GM19023 (cell line): ENCODE results near the gene TTYH3.
A peak's percentile ranks its signal among the peaks of the same experiment; 100 is the strongest.

Source experiments
- ATAC-seq: cut with Tn5 transposase; IDR thresholded peaks from one replicate; pipeline ENCODE4 v1.9.1; 2021; ENCODE audit warnings: mild to moderate bottlenecking, moderate library complexity; ENCODE audit not compliant: unreplicated experiment

The TTYH3 gene

GRCh38 chr7:2633538-2634266, 1.9 kb downstream of the TTYH3 start:
- ATAC-seq = no peak

GRCh38 chr7:2634267-2635145, 2.7 kb downstream of the TTYH3 start:
- no peak for ATAC-seq

GRCh38 chr7:2635148-2635668, 3.4 kb downstream of the TTYH3 start:
- no peak for ATAC-seq

GRCh38 chr7:2635810-2636701, 4.3 kb downstream of the TTYH3 start:
- ATAC-seq = no peak

GRCh38 chr7:2637066-2637471, 5.3 kb downstream of the TTYH3 start:
- no peak for ATAC-seq

GRCh38 chr7:2637505-2638223, 5.9 kb downstream of the TTYH3 start:
- ATAC-seq = no peak

- no peak for ATAC-seq
Observed at GRCh38 chr7:2638224-2638991, 6.6 kb downstream of the TTYH3 start.

- no peak for ATAC-seq
Observed at GRCh38 chr7:2639181-2639681, 7.4 kb downstream of the TTYH3 start.

GRCh38 chr7:2639695-2640481, 8.1 kb downstream of the TTYH3 start:
- no peak for ATAC-seq

GRCh38 chr7:2640482-2640830, 8.7 kb downstream of the TTYH3 start:
- no peak for ATAC-seq

- no peak for ATAC-seq
Observed at GRCh38 chr7:2640846-2641316, 9.1 kb downstream of the TTYH3 start.

- peak; percentile 40 for ATAC-seq
Observed at GRCh38 chr7:2641406-2642393, 9.9 kb downstream of the TTYH3 start.

- ATAC-seq = no peak
Observed at GRCh38 chr7:2643386-2644219, 11.8 kb downstream of the TTYH3 start.

GRCh38 chr7:2644220-2644561, 12.4 kb downstream of the TTYH3 start:
- no peak for ATAC-seq

GRCh38 chr7:2644562-2645273, 12.9 kb downstream of the TTYH3 start:
- ATAC-seq = peak; percentile 31
